ENCODE results near the gene ABCC1.
"Not testable (repeated sequence)": the region's sequence is repeated elsewhere in the genome, so short reads cannot be mapped to it uniquely, and the experiment has no call there.

The ABCC1 gene

GRCh38 chr16:16163571-16163970, 214.2 kb downstream of the ABCC1 start:
- no peak for DNase-seq

- DNase-seq = no peak
These were observed 214.8 kb downstream of the ABCC1 start for GRCh38 chr16:16164243-16164642.

GRCh38 chr16:16166085-16166484, 216.7 kb downstream of the ABCC1 start:
- DNase-seq = no peak

GRCh38 chr16:16166949-16167348, 217.5 kb downstream of the ABCC1 start:
- no peak for DNase-seq

GRCh38 chr16:16167927-16168326, 218.5 kb downstream of the ABCC1 start:
- DNase-seq = no peak

- no peak for DNase-seq
These were observed 219.0 kb downstream of the ABCC1 start for GRCh38 chr16:16168431-16168830.

- DNase-seq = no peak
These were observed 220.2 kb downstream of the ABCC1 start for GRCh38 chr16:16169615-16170014.

- no peak for DNase-seq
These were observed 222.0 kb downstream of the ABCC1 start for GRCh38 chr16:16171332-16171919.

GRCh38 chr16:16172991-16173390, 223.6 kb downstream of the ABCC1 start:
- no peak for DNase-seq

GRCh38 chr16:16175296-16175695, 225.9 kb downstream of the ABCC1 start:
- DNase-seq = no peak

GRCh38 chr16:16176328-16176727, 226.9 kb downstream of the ABCC1 start:
- DNase-seq = no peak

GRCh38 chr16:16178455-16179162, 229.2 kb downstream of the ABCC1 start:
- DNase-seq = no peak

- DNase-seq = not testable (repeated sequence)
These were observed 232.3 kb downstream of the ABCC1 start for GRCh38 chr16:16181748-16182147.

GRCh38 chr16:16182918-16183317, 233.5 kb downstream of the ABCC1 start:
- DNase-seq = no peak

GRCh38 chr16:16183562-16183961, 234.1 kb downstream of the ABCC1 start:
- no peak for DNase-seq

- no peak for DNase-seq
These were observed 235.2 kb downstream of the ABCC1 start for GRCh38 chr16:16184594-16184993.

GRCh38 chr16:16185095-16185494, 235.7 kb downstream of the ABCC1 start:
- DNase-seq = no peak

GRCh38 chr16:16186820-16187219, 237.4 kb downstream of the ABCC1 start:
- no peak for DNase-seq

- no peak for DNase-seq
These were observed 239.4 kb downstream of the ABCC1 start for GRCh38 chr16:16188827-16189226.

- no peak for DNase-seq
These were observed 240.4 kb downstream of the ABCC1 start for GRCh38 chr16:16189842-16190241.

- DNase-seq = no peak
These were observed 241.1 kb downstream of the ABCC1 start for GRCh38 chr16:16190546-16190945.

GRCh38 chr16:16190966-16191365, 241.6 kb downstream of the ABCC1 start:
- not testable (repeated sequence) for DNase-seq

- no peak for DNase-seq
These were observed 242.2 kb downstream of the ABCC1 start for GRCh38 chr16:16191493-16192167.

Data from femur (tissue), 1 donor.